HEK293T (cell line): Measurements from ENCODE around the gene GAPDH.

ENCODE experiments used
- CTCF ChIA-PET: fragments of 350-600 bp; formaldehyde crosslinking; extraction: SDS; loops from one replicate; lab custom pipeline; 2021; ENCODE audit warnings: antibody characterized with exemption, inconsistent platforms; lab: Yijun Ruan, JAX
- POLR2A ChIA-PET: fragments of 350-600 bp; formaldehyde crosslinking; extraction: SDS; loops from one replicate; lab custom pipeline; 2020; ENCODE audit warnings: antibody characterized with exemption, inconsistent platforms; lab: Yijun Ruan, JAX
- DNase-seq: peaks from one replicate; pipeline ENCODE4 v3.0.0; 2012; ENCODE audit warnings: mixed read lengths; ENCODE audit errors: extremely low spot score
- ARNT ChIP-seq: fragments of 450-650 bp; IDR thresholded peaks from 2 replicates; pipeline ENCODE4 v1.6.1; 2017; ENCODE audit warnings: mild to moderate bottlenecking
- BHLHE40 ChIP-seq: fragments of 450-650 bp; IDR thresholded peaks from 2 replicates; pipeline ENCODE4 v1.6.1; 2016; ENCODE audit warnings: mild to moderate bottlenecking, moderate library complexity, borderline replicate concordance
- CTBP1 ChIP-seq: fragments of 450-650 bp; IDR thresholded peaks from 2 replicates; pipeline ENCODE4 v1.6.1; 2016; ENCODE audit warnings: borderline replicate concordance
- ELF4 ChIP-seq: fragments of 450-650 bp; IDR thresholded peaks from 2 replicates; pipeline ENCODE4 v1.6.1; 2017; ENCODE audit warnings: antibody characterized with exemption
- FOXA1 ChIP-seq: fragments of 450-650 bp; IDR thresholded peaks from 2 replicates; pipeline ENCODE4 v1.6.1; 2016; ENCODE audit warnings: mild to moderate bottlenecking
- FOXK2 ChIP-seq: fragments of 450-650 bp; IDR thresholded peaks from 2 replicates; pipeline ENCODE4 v1.6.1; 2016; ENCODE audit warnings: mild to moderate bottlenecking
- FOXM1 ChIP-seq: fragments of 450-650 bp; IDR thresholded peaks from 2 replicates; pipeline ENCODE4 v1.6.1; 2017; ENCODE audit warnings: mild to moderate bottlenecking, borderline replicate concordance
- HDGF ChIP-seq: fragments of 450-650 bp; IDR thresholded peaks from 2 replicates; pipeline ENCODE4 v1.6.1; 2017; ENCODE audit warnings: antibody characterized with exemption, borderline replicate concordance
- L3MBTL2 ChIP-seq: fragments of 450-650 bp; conservative IDR thresholded peaks from 2 replicates; pipeline ENCODE4 v1.6.1; 2016; ENCODE audit warnings: mild to moderate bottlenecking
- LEF1 ChIP-seq: fragments of 450-650 bp; IDR thresholded peaks from 2 replicates; pipeline ENCODE4 v1.6.1; 2017; ENCODE audit warnings: mild to moderate bottlenecking, borderline replicate concordance
- NFRKB ChIP-seq: fragments of 450-650 bp; IDR thresholded peaks from 2 replicates; pipeline ENCODE4 v1.6.1; 2016; ENCODE audit warnings: mild to moderate bottlenecking, moderate library complexity
- PKNOX1 ChIP-seq: fragments of 450-650 bp; IDR thresholded peaks from 2 replicates; pipeline ENCODE4 v1.6.1; 2016
- SP1 ChIP-seq: fragments of 450-650 bp; IDR thresholded peaks from 2 replicates; pipeline ENCODE4 v1.6.1; 2017
- SUZ12 ChIP-seq: fragments of 450-650 bp; IDR thresholded peaks from 2 replicates; pipeline ENCODE4 v1.6.1; 2016; ENCODE audit warnings: mild to moderate bottlenecking
- TARDBP ChIP-seq: fragments of 450-650 bp; IDR thresholded peaks from 2 replicates; pipeline ENCODE4 v1.6.1; 2016
- ZNF384 ChIP-seq: fragments of 450-650 bp; IDR thresholded peaks from 2 replicates; pipeline ENCODE4 v1.6.1; 2016

Gene GAPDH

GRCh38 chr12:6558014-6558760 is 23.9 kb downstream of the GAPDH start:
- CTCF ChIA-PET: interaction anchor here (0.6 to 1.8 kb wide), 11 partner anchors 10 to 474 kb away, joined by 3 to 13 read pairs (median 3); partner anchors contain the start of gene NOP2
- DNase-seq: peak; percentile 51

GRCh38 chr12:6559500-6559899 is 25.2 kb downstream of the GAPDH start:
- ChIA-PET CTCF (interaction anchor here (0.6 to 1.2 kb wide), 4 partner anchors 22 to 88 kb away, joined by 3 to 7 read pairs (median 3); no protein-coding TSS in a partner anchor), POLR2A (interaction anchor here (4.1 kb wide), 1 partner anchor 9 kb away, joined by 34 read pairs; the partner anchor contains the start of gene NOP2)
- no peak for DNase-seq
- no peak for TF ChIP-seq LEF1
- TF ChIP-seq FOXM1: no peak
- TF ChIP-seq ZNF384: no peak
- TF ChIP-seq TARDBP: no peak
- TF ChIP-seq FOXK2: no peak
- TF ChIP-seq SP1: no peak
- TF ChIP-seq CTBP1: no peak
- no peak for TF ChIP-seq BHLHE40
- TF ChIP-seq ELF4: no peak
- TF ChIP-seq ARNT: no peak
- TF ChIP-seq SUZ12: no peak
- TF ChIP-seq NFRKB: no peak
- no peak for TF ChIP-seq FOXA1
- no peak for TF ChIP-seq HDGF
- TF ChIP-seq PKNOX1: no peak
- no peak for TF ChIP-seq L3MBTL2

More at GRCh38 chr12:6558014-6558760, 23.9 kb downstream of the GAPDH start:
- TF ChIP-seq ZNF384: peak; percentile 98
- POLR2A ChIA-PET: interaction anchor here (0.6 to 4.1 kb wide), 7 partner anchors 10 to 166 kb away, joined by 3 to 34 read pairs (median 6); partner anchors contain the start of genes COPS7A, NOP2 and ZNF384

GRCh38 chr12:6560501-6561205 is 26.3 kb downstream of the GAPDH start:
- TF ChIP-seq L3MBTL2 (no peak), TARDBP (no peak), FOXA1 (no peak), ELF4 (no peak), ZNF384 (no peak), FOXK2 (no peak), HDGF (no peak), BHLHE40 (no peak), FOXM1 (no peak), ARNT (no peak), PKNOX1 (no peak), SUZ12 (no peak), CTBP1 (no peak), LEF1 (no peak), SP1 (no peak), NFRKB (no peak)
- DNase-seq: no peak
- POLR2A ChIA-PET: interaction anchor here (1.3 to 1.4 kb wide), 2 partner anchors 67 to 129 kb away, joined by 3 to 4 read pairs; partner anchors contain the start of genes MRPL51 and ZNF384
- CTCF ChIA-PET: interaction anchor here (0.6 to 1.2 kb wide), 2 partner anchors 23 to 102 kb away, joined by 3 read pairs; no protein-coding TSS in a partner anchor

GRCh38 chr12:6562881-6563280 is 28.6 kb downstream of the GAPDH start:
- ChIA-PET POLR2A (no interaction called here), CTCF (interaction anchor here (0.5 to 2.1 kb wide), 3 partner anchors 11 to 122 kb away, joined by 3 to 6 read pairs (median 5); no protein-coding TSS in a partner anchor)

GRCh38 chr12:6563448-6564050 is 29.2 kb downstream of the GAPDH start:
- ChIA-PET POLR2A (interaction anchor here (1.0 kb wide), 2 partner anchors 30 to 265 kb away, joined by 3 to 4 read pairs; partner anchors contain the start of gene GAPDH), CTCF (interaction anchor here (0.6 to 2.1 kb wide), 8 partner anchors 9 to 253 kb away, joined by 3 to 6 read pairs (median 4); no protein-coding TSS in a partner anchor)
- DNase-seq: peak; percentile 59
- no peak for TF ChIP-seq HDGF
- no peak for TF ChIP-seq NFRKB
- no peak for TF ChIP-seq FOXM1
- TF ChIP-seq BHLHE40: no peak
- no peak for TF ChIP-seq CTBP1
- no peak for TF ChIP-seq L3MBTL2
- TF ChIP-seq SP1: no peak
- no peak for TF ChIP-seq SUZ12
- no peak for TF ChIP-seq LEF1
- TF ChIP-seq ZNF384: no peak
- no peak for TF ChIP-seq PKNOX1
- no peak for TF ChIP-seq FOXK2
- no peak for TF ChIP-seq ELF4
- no peak for TF ChIP-seq TARDBP
- no peak for TF ChIP-seq ARNT
- no peak for TF ChIP-seq FOXA1

More at GRCh38 chr12:6562881-6563280, 28.6 kb downstream of the GAPDH start:
- TF ChIP-seq BHLHE40: no peak
- no peak for TF ChIP-seq CTBP1
- DNase-seq: no peak
